ENCODE measurements around the gene KCNQ4. TPM values are rescaled to one million over a fixed set of nuclear protein-coding genes. Genes with fewer than 3 reads are reported as not detected.

The KCNQ4 gene
- polyA plus RNA-seq, 1 donor from 2014 or later: not detected

- H4K20me1 ChIP-seq (ENCODE audit: insufficient read depth): no peaks in the 10 kb centered on the region
- H3K4me3 ChIP-seq (ENCODE audit: low read length): no peak overlapping the region
- H3K4me2 ChIP-seq (ENCODE audit: low read length): no peak overlapping the region
- H3K9me2 ChIP-seq (ENCODE audit: insufficient read depth, low read length): no peaks in the 10 kb centered on the region
- no peaks in the 10 kb centered on the region for H3K79me2 ChIP-seq (replicated peaks; ENCODE audit: insufficient read depth, low read length)
- H3F3A ChIP-seq (ENCODE audit: insufficient read depth, low read length, poor library complexity, severe bottlenecking): no peaks in the 10 kb centered on the region
- no peak overlapping the region for H2AFZ ChIP-seq (ENCODE audit: low read depth, low read length)
- H3K27ac ChIP-seq (ENCODE audit: low read length): no peak overlapping the region
- TF ChIP-seq TAF1 (IDR thresholded peaks at IDR 0.05; ENCODE audit: low read depth): no peak
- no peak for TF ChIP-seq RAD21 (conservative IDR thresholded peaks at IDR 0.05)
- TF ChIP-seq EZH2 (IDR thresholded peaks at IDR 0.05; ENCODE audit: borderline replicate concordance, insufficient read depth, low read length, poor library complexity, severe bottlenecking): no peak
- TF ChIP-seq POLR2AphosphoS5 (IDR thresholded peaks at IDR 0.05): no peak
- no peak for TF ChIP-seq SMC3 (conservative IDR thresholded peaks at IDR 0.05; ENCODE audit: poor library complexity)
- no peak for TF ChIP-seq MXI1 (conservative IDR thresholded peaks at IDR 0.05; ENCODE audit: poor library complexity, severe bottlenecking)
- no peak for TF ChIP-seq REST (IDR thresholded peaks at IDR 0.05; ENCODE audit: borderline replicate concordance)
- TF ChIP-seq EP300 (conservative IDR thresholded peaks at IDR 0.05; ENCODE audit: poor library complexity, severe bottlenecking): no peak
- no peak for TF ChIP-seq CTCF (IDR thresholded peaks at IDR 0.05; ENCODE audit: poor library complexity, severe bottlenecking)
- H3K36me3 ChIP-seq (ENCODE audit: insufficient read depth, low read length): no peaks in the 10 kb centered on the region
- H3K9ac ChIP-seq (ENCODE audit: low read length): no peak overlapping the region
- H3K9me3 ChIP-seq (ENCODE audit: low read length): no peaks in the 10 kb centered on the region
- H3K27me3 ChIP-seq (ENCODE audit: insufficient read depth, low read depth, low read length): no peaks in the 10 kb centered on the region
Observed at GRCh38 chr1:40834968-40835545, 51.5 kb downstream of the KCNQ4 start.

- Histone ChIP-seq H3K4me3 (ENCODE audit: low read length) (no peak overlapping the region), H3K79me2 (replicated peaks; ENCODE audit: insufficient read depth, low read length) (no peaks in the 10 kb centered on the region), H3K27ac (ENCODE audit: low read length) (no peak overlapping the region), H3K27me3 (ENCODE audit: insufficient read depth, low read depth, low read length) (no peaks in the 10 kb centered on the region), H3K4me2 (ENCODE audit: low read length) (no peak overlapping the region), H2AFZ (ENCODE audit: low read depth, low read length) (no peak overlapping the region), H3K36me3 (ENCODE audit: insufficient read depth, low read length) (no peaks in the 10 kb centered on the region), H4K20me1 (ENCODE audit: insufficient read depth) (no peaks in the 10 kb centered on the region), H3K9me3 (ENCODE audit: low read length) (no peaks in the 10 kb centered on the region), H3K9me2 (ENCODE audit: insufficient read depth, low read length) (no peaks in the 10 kb centered on the region), H3K9ac (ENCODE audit: low read length) (no peak overlapping the region), H3F3A (ENCODE audit: insufficient read depth, low read length, poor library complexity, severe bottlenecking) (no peaks in the 10 kb centered on the region)
- TF ChIP-seq EZH2 (IDR thresholded peaks at IDR 0.05; ENCODE audit: borderline replicate concordance, insufficient read depth, low read length, poor library complexity, severe bottlenecking) (no peak), RAD21 (conservative IDR thresholded peaks at IDR 0.05) (no peak), SMC3 (conservative IDR thresholded peaks at IDR 0.05; ENCODE audit: poor library complexity) (no peak), POLR2AphosphoS5 (IDR thresholded peaks at IDR 0.05) (no peak), REST (IDR thresholded peaks at IDR 0.05; ENCODE audit: borderline replicate concordance) (no peak), CTCF (IDR thresholded peaks at IDR 0.05; ENCODE audit: poor library complexity, severe bottlenecking) (no peak), MXI1 (conservative IDR thresholded peaks at IDR 0.05; ENCODE audit: poor library complexity, severe bottlenecking) (no peak), TAF1 (IDR thresholded peaks at IDR 0.05; ENCODE audit: low read depth) (no peak), EP300 (conservative IDR thresholded peaks at IDR 0.05; ENCODE audit: poor library complexity, severe bottlenecking) (no peak)
Observed at GRCh38 chr1:40836283-40836682, 52.7 kb downstream of the KCNQ4 start.
